Liver (tissue), 9 donors: ENCODE results near the gene COPA. TPM values are rescaled to one million over a fixed set of nuclear protein-coding genes. Genes with fewer than 3 reads are reported as not detected.
A peak's percentile ranks its signal among the peaks of the same experiment; 100 is the strongest.

Source experiments
- DNase-seq: peaks from one replicate; pipeline ENCODE4 v3.0.0-alpha.2; 2017; ENCODE audit warnings: low spot score
- H3K27ac ChIP-seq, 2 donors: one replicate each; pipeline ENCODE4 v1.7.0; 2013; ENCODE audit warnings: inconsistent platforms in 2 of 2, low read length in 2 of 2, control low read depth in 1 of 2, low read depth in 1 of 2, mild to moderate bottlenecking in 1 of 2
- H3K27me3 ChIP-seq, 4 donors: one replicate each; pipeline versions ENCODE4 v1.6.1 to v1.7.0; 2013; ENCODE audit warnings: low read length in 3 of 4, inconsistent platforms in 1 of 4, mild to moderate bottlenecking in 1 of 4, moderate library complexity in 1 of 4; ENCODE audit not compliant: control insufficient read depth in 4 of 4, insufficient read depth in 4 of 4
- H3K36me3 ChIP-seq, 4 donors: one replicate each; pipeline versions ENCODE4 v1.6.1 to v1.7.0; 2013; ENCODE audit warnings: low read length in 3 of 4, mild to moderate bottlenecking in 3 of 4, low read depth in 1 of 4, moderate library complexity in 1 of 4; ENCODE audit not compliant: control insufficient read depth in 4 of 4, insufficient read depth in 3 of 4
- H3K4me1 ChIP-seq, 4 donors: one replicate each; pipeline versions ENCODE4 v1.6.1 to v1.7.0; 2013; ENCODE audit warnings: low read length in 3 of 4, mild to moderate bottlenecking in 3 of 4, moderate library complexity in 1 of 4; ENCODE audit not compliant: control insufficient read depth in 4 of 4, insufficient read depth in 4 of 4
- H3K4me3 ChIP-seq, 3 donors: one replicate each; pipeline versions ENCODE4 v1.6.1 to v1.7.0; 2013; ENCODE audit warnings: low read length in 3 of 3, control low read depth in 1 of 3, low read depth in 1 of 3, mild to moderate bottlenecking in 1 of 3
- H3K9ac ChIP-seq, 2 donors: one replicate each; pipeline ENCODE4 v1.7.0; 2013; ENCODE audit warnings: low read length in 2 of 2, mild to moderate bottlenecking in 2 of 2, moderate library complexity in 2 of 2, control low read depth in 1 of 2, low read depth in 1 of 2
- H3K9me3 ChIP-seq, 4 donors: one replicate each; pipeline versions ENCODE4 v1.6.1 to v1.7.0; 2013; ENCODE audit warnings: low read length in 3 of 4; ENCODE audit not compliant: control insufficient read depth in 4 of 4
- FOXA1 ChIP-seq: IDR thresholded peaks from 2 replicates; pipeline ENCODE4 v1.6.1; 2016; ENCODE audit warnings: antibody characterized with exemption
- FOXA2 ChIP-seq: IDR thresholded peaks from 2 replicates; pipeline ENCODE4 v1.6.1; 2016; ENCODE audit warnings: antibody characterized with exemption
- GABPA ChIP-seq, 2 donors: IDR thresholded peaks in 1 of 2; conservative IDR thresholded peaks in 1 of 2; 2 replicates each; pipeline ENCODE4 v1.6.1; 2016; ENCODE audit warnings: antibody characterized with exemption in 2 of 2, mild to moderate bottlenecking in 1 of 2, moderate library complexity in 1 of 2
- HNF4A ChIP-seq, 2 donors: conservative IDR thresholded peaks; 2 replicates each; pipeline ENCODE4 v1.6.1; 2016; ENCODE audit warnings: antibody characterized with exemption in 2 of 2, mild to moderate bottlenecking in 2 of 2
- HNF4G ChIP-seq: IDR thresholded peaks from 2 replicates; pipeline ENCODE4 v1.6.1; 2016; ENCODE audit warnings: antibody characterized with exemption
- NR2F2 ChIP-seq: IDR thresholded peaks from 2 replicates; pipeline ENCODE4 v1.6.1; 2016; ENCODE audit warnings: antibody characterized with exemption
- RAD21 ChIP-seq, 2 donors: IDR thresholded peaks; 2 replicates each; pipeline ENCODE4 v1.6.1; 2016; ENCODE audit warnings: antibody characterized with exemption in 2 of 2, mild to moderate bottlenecking in 2 of 2
- REST ChIP-seq: IDR thresholded peaks from 2 replicates; pipeline ENCODE4 v1.6.1; 2016; ENCODE audit warnings: antibody characterized with exemption, mild to moderate bottlenecking
- RXRA ChIP-seq, 2 donors: IDR thresholded peaks; 2 replicates each; pipeline ENCODE4 v1.6.1; 2017 to 2018; ENCODE audit warnings: antibody characterized with exemption in 2 of 2, mild to moderate bottlenecking in 1 of 2
- TAF1 ChIP-seq: conservative IDR thresholded peaks from 2 replicates; pipeline ENCODE4 v1.6.1; 2016; ENCODE audit warnings: antibody characterized with exemption, mild to moderate bottlenecking
- YY1 ChIP-seq: IDR thresholded peaks from 2 replicates; pipeline ENCODE4 v1.6.1; 2016; ENCODE audit warnings: antibody characterized with exemption, mild to moderate bottlenecking
- WGBS: extraction: QIAGEN DNeasy Blood & Tissue Kit; methylation state at CpG from one replicate; pipeline ENCODE4 v1.1.7; 2013; 5-methylcytosine and 5-hydroxymethylcytosine counted together
- polyA plus RNA-seq, 2 donors: library from polyadenylated mRNA; stranded (reverse) in 1 of 2; unstranded in 1 of 2; fragments of 200-250 nt in 1 of 2; fragments of >200 nt in 1 of 2; fragmentation: Nextera tagmentation in 1 of 2; extraction: Ambion mirVana in 1 of 2; gene quantifications; one replicate each; pipeline versions ENCODE4 v1.2.1 to v1.2.3, GENCODE V29; 2013 to 2015
- total RNA-seq, 2 donors: library from RNA; depleted of rRNA; stranded (reverse); fragments of >200 nt; gene quantifications; one replicate each; pipeline ENCODE4 v1.2.3, GENCODE V29; 2014
- TF ChIP-seq, protein P1 (sequence below): IDR thresholded peaks from 2 replicates; pipeline ENCODE4 v1.6.1; 2016; ENCODE audit warnings: antibody characterized with exemption
- TF ChIP-seq, protein P2 (sequence below): IDR thresholded peaks from 2 replicates; pipeline ENCODE4 v1.6.1; 2016; ENCODE audit warnings: antibody characterized with exemption
- donor health status: healthy.
- donor health status: healthy.
- donor health status: healthy.
- donor health status: healthy.
- donor health status: healthy.

The COPA gene
- total and polyA plus RNA-seq, 4 donors = 46.8 to 145 (median 75.9) TPM

DNA sequence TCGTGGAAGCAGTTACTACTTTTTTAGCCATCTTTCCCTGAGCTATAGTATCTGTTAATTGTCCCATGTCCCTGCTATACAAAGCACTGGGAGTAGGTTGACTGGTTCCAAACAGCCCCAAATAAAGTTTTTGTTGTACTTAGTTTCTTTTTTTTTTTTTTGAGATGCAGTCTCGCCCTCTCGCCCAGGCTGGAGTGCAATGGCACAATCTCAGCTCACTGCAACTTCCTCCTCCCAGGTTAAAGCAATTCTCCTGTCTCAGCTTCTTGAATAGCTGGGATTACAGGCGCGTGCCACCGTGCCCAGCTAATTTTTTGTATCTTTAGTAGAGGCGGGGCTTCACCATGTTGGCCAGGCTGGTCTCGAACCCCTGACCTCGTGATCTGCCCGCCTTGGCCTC is 3.4 kb upstream of the COPA start:
- H3K4me3 ChIP-seq = no peak overlapping the region
- TF ChIP-seq FOXA1 = no peak
- TF ChIP-seq NR2F2 = no peak
- no peak for TF ChIP-seq GABPA (IDR thresholded peaks at IDR 0.05 in 1 of 2, conservative IDR thresholded peaks at IDR 0.05 in 1 of 2)
- TF ChIP-seq, protein P1, sequence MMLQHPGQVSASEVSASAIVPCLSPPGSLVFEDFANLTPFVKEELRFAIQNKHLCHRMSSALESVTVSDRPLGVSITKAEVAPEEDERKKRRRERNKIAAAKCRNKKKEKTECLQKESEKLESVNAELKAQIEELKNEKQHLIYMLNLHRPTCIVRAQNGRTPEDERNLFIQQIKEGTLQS = no peak
- TF ChIP-seq HNF4A (conservative IDR thresholded peaks at IDR 0.05) = no peak
- no peak for TF ChIP-seq TAF1
- TF ChIP-seq FOXA2 = no peak
- no peak for TF ChIP-seq RXRA (IDR thresholded peaks at IDR 0.05)
- no peak for TF ChIP-seq YY1
- H3K27me3 ChIP-seq = no peaks in the 10 kb centered on the region
- no peak for DNase-seq
- 87% methylated on average over 10 of the region's 10 CpGs for WGBS
- H3K36me3 ChIP-seq = peaks cover 12 to 36% (median 34%) of the 10 kb centered on the region in 4 donors
- H3K9me3 ChIP-seq = no peaks in the 10 kb centered on the region
- peak overlapping the region in 1 of 2 donors; percentile 11 for H3K27ac ChIP-seq
- H3K4me1 ChIP-seq = peaks cover 5 to 17% (median 14%) of the 10 kb centered on the region in 4 donors
- no peak overlapping the region for H3K9ac ChIP-seq

- no peaks in the 10 kb centered on the region for H3K9me3 ChIP-seq
- no peak for DNase-seq
- H3K36me3 ChIP-seq = peaks cover 10 to 20% (median 20%) of the 10 kb centered on the region in 4 donors
- H3K27me3 ChIP-seq = no peaks in the 10 kb centered on the region
- no peak overlapping the region for H3K27ac ChIP-seq
- TF ChIP-seq FOXA2 (no peak), REST (no peak), YY1 (no peak), RAD21 (IDR thresholded peaks at IDR 0.05) (no peak), HNF4G (no peak)
- TF ChIP-seq, protein P2, sequence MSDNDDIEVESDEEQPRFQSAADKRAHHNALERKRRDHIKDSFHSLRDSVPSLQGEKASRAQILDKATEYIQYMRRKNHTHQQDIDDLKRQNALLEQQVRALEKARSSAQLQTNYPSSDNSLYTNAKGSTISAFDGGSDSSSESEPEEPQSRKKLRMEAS = no peak
- 97% methylated on average over 6 of the region's 6 CpGs for WGBS
- H3K4me1 ChIP-seq = peaks cover 7 to 32% (median 20%) of the 10 kb centered on the region in 4 donors
- no peak overlapping the region for H3K4me3 ChIP-seq
- H3K9ac ChIP-seq = no peak overlapping the region
These were observed 1.9 kb upstream of the COPA start for GRCh38 chr1:160344936-160345335.

- no peaks in the 10 kb centered on the region for H3K27me3 ChIP-seq
- no peak for DNase-seq
- H3K36me3 ChIP-seq = peaks cover 6 to 20% (median 19%) of the 10 kb centered on the region in 4 donors
- peak overlapping the region; percentile 86 to 97 for H3K9ac ChIP-seq
- no peaks in the 10 kb centered on the region for H3K9me3 ChIP-seq
- H3K4me1 ChIP-seq = peaks cover 7 to 32% (median 20%) of the 10 kb centered on the region in 4 donors
- 70% methylated on average over 3 of the region's 3 CpGs for WGBS
- peak overlapping the region; percentile 88 to 96 (median 92) for H3K4me3 ChIP-seq
- H3K27ac ChIP-seq = no peak overlapping the region
- peak in 1 of 2 donors; percentile 13 for TF ChIP-seq HNF4A (conservative IDR thresholded peaks at IDR 0.05)
- TF ChIP-seq, protein P1 = no peak
These were observed 1.2 kb upstream of the COPA start for GRCh38 chr1:160344241-160344640.
